ENCODE results near the gene RAX2.

RAX2 gene

GRCh38 chr19:3725640-3726310, 46.3 kb downstream of the RAX2 start:
- no peak overlapping the region for H3K27ac ChIP-seq
- TF ChIP-seq ZFX (IDR thresholded peaks at IDR 0.05): no peak
- TF ChIP-seq, protein P1, sequence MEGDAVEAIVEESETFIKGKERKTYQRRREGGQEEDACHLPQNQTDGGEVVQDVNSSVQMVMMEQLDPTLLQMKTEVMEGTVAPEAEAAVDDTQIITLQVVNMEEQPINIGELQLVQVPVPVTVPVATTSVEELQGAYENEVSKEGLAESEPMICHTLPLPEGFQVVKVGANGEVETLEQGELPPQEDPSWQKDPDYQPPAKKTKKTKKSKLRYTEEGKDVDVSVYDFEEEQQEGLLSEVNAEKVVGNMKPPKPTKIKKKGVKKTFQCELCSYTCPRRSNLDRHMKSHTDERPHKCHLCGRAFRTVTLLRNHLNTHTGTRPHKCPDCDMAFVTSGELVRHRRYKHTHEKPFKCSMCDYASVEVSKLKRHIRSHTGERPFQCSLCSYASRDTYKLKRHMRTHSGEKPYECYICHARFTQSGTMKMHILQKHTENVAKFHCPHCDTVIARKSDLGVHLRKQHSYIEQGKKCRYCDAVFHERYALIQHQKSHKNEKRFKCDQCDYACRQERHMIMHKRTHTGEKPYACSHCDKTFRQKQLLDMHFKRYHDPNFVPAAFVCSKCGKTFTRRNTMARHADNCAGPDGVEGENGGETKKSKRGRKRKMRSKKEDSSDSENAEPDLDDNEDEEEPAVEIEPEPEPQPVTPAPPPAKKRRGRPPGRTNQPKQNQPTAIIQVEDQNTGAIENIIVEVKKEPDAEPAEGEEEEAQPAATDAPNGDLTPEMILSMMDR (conservative IDR thresholded peaks at IDR 0.05): no peak

DNA sequence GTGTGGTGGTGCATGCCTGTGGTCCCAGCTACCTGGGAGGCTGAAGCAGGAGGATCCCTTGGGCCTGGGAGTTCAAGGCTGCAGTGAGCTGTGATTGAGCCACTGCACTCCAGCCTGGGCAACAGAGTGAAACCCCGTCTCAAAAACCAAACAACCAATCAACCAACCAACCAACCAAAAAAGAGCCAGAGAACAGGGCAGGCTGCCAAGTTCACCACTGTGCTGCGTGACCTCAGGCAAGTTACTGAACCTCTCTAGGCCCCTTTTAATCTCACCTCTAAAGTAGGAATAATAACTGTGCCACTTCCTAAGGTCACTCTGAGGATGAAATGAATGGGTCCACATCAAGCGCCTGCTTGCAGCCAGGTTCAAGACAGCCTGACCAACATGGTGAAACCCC, 46.9 kb downstream of the RAX2 start:
- TF ChIP-seq ZFX (IDR thresholded peaks at IDR 0.05): no peak
- TF ChIP-seq, protein P1 (conservative IDR thresholded peaks at IDR 0.05): no peak

DNA sequence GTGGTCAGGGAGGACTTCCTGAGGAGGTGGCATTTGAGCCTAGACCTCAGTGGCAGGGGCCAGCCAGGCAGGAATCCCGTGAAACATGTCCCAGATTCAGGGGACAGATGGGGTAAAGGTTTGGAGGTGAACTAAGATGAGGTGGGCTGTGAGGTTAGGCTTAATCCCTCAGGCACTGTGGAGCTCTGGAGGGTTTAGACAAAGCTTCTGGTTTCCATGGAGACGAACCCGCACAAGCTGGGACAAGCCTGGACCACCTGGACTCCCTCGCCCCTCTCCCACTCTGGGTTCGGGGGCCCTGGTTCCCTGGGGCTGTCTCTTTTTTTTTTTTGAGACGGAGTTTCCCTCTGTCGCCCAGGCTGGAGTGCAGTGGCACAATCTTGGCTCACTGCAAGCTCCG, 48.1 kb downstream of the RAX2 start:
- H3K27ac ChIP-seq: no peak overlapping the region
- TF ChIP-seq ZFX (IDR thresholded peaks at IDR 0.05): no peak
- TF ChIP-seq, protein P1 (conservative IDR thresholded peaks at IDR 0.05): no peak

More for the DNA sequence above, 46.9 kb downstream of the RAX2 start:
- H3K27ac ChIP-seq: no peak overlapping the region

DNA sequence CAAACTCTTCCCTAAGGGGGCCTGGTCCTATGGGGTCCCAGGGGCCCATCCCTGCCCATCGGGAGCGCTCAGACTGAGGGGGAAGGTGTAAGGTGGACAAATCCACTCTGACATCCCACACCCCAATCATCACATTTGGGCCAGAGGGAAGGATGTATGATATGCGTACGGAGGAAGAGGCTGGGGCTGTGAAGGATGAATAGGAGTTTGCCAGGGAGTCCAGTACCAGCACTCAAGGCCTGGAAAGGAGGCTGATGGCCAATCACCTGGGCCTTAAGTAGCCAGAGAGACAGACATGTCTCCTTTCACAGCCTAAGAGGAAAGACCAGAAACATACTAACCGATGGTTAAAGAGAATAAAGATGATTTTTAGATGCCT, 48.9 kb downstream of the RAX2 start:
- TF ChIP-seq, protein P1 (conservative IDR thresholded peaks at IDR 0.05): no peak
- no peak for TF ChIP-seq ZFX (IDR thresholded peaks at IDR 0.05)
- no peak overlapping the region for H3K27ac ChIP-seq

- no peak overlapping the region; the same call in 1 of the 2 replicates for H3K27ac ChIP-seq
- TF ChIP-seq, protein P1 (conservative IDR thresholded peaks at IDR 0.05): no peak
- TF ChIP-seq ZFX (IDR thresholded peaks at IDR 0.05): no peak
These were observed 49.5 kb downstream of the RAX2 start for GRCh38 chr19:3722443-3723109.

DNA sequence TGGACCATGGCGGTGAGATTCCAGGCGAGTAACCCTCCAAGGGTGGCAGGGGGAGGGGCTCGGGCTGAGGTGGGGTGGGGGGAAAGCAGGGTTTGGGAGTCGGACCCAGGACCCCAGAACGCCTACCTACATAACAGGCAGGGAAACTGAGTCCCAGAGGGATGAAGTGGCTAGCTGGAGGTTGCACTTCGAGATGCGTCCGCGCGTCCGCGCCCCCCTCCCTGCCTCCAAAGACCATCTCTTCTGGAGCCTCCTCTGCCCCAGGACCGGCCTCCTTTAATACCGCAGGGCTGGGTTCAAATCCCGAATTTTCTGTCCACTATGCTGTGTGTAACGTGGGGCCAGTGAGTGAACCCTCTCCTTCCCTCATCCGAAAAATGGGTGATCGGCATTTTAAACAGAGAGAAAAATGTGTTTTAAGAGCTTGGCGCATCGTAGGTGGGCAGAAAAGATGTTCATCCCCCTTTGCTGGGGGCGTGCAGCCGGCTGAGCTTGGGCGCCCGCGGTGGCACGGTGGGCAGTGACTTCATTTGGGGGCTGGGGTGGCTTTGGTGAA, 50.1 kb downstream of the RAX2 start:
- TF ChIP-seq, protein P1 (conservative IDR thresholded peaks at IDR 0.05): no peak
- no peak for TF ChIP-seq ZFX (IDR thresholded peaks at IDR 0.05)
- H3K27ac ChIP-seq: peak overlapping the region; percentile 35; the same call in 1 of the 2 replicates
